GM13976 (cell line): Measurements from ENCODE around the gene XAF1.

Experiments
- DNase-seq: peaks from one replicate; pipeline ENCODE4 v3.0.0; 2012; ENCODE audit warnings: low spot score
- CTCF ChIP-seq: IDR thresholded peaks from 2 replicates; pipeline ENCODE4 v1.5.1; 2012; ENCODE audit warnings: borderline replicate concordance, mild to moderate bottlenecking; ENCODE audit not compliant: insufficient read depth; ENCODE audit errors: extremely low read depth, missing control alignments, control extremely low read depth
- in situ Hi-C: fragments of 300-500 bp; cut with MboI; formaldehyde crosslinking; loops from one replicate; pipeline ENCODE4 v1.12.0; 2022; ENCODE audit warnings: low sequenced_read_pairs, mixed read lengths, inconsistent platforms; ENCODE audit not compliant: unreplicated experiment

The XAF1 gene

DNA sequence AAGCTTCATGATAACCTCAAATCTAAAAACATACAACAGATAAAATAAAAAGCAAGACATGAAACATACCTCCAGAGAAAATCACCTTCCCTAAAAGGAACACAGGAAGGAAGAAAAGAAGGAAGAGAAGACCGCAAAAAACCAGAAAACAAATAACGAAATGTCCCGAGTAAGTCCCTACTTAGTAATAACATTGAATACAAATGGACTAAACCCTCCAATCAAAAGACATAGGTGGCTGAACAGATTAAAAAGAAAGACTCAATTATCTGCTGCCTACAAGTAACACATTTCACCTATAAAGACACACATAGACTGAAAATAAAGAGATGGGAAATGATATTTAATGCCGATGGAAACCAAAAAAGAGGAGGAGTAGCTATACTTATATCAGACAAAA lies 26.4 kb downstream of the XAF1 start:
- no peak for TF ChIP-seq CTCF
- in situ Hi-C loops, result no loop called here

DNA sequence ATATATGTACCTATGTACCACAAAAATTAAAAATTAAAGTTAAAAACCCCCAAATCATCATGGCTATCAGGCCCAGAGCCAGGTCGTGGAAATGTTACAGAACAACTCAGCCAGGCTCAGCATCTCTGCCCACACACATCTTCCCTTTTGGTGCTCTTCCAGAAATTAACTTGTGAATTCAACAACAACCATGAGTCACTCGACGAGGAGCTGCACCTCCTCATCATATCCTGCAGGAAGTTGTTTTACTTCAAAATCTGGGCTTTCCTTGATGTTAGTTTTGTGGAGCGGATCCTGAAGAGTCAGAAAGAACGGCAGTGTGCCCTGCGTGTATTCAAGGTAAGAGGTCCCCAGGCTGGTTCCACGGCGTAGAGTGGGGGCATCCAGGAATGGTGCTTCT lies 30.8 kb downstream of the XAF1 start:
- no peak for DNase-seq
- TF ChIP-seq CTCF, result no peak
- in situ Hi-C loops, result no loop called here

More for the DNA sequence above, 26.4 kb downstream of the XAF1 start:
- no peak for DNase-seq

DNA sequence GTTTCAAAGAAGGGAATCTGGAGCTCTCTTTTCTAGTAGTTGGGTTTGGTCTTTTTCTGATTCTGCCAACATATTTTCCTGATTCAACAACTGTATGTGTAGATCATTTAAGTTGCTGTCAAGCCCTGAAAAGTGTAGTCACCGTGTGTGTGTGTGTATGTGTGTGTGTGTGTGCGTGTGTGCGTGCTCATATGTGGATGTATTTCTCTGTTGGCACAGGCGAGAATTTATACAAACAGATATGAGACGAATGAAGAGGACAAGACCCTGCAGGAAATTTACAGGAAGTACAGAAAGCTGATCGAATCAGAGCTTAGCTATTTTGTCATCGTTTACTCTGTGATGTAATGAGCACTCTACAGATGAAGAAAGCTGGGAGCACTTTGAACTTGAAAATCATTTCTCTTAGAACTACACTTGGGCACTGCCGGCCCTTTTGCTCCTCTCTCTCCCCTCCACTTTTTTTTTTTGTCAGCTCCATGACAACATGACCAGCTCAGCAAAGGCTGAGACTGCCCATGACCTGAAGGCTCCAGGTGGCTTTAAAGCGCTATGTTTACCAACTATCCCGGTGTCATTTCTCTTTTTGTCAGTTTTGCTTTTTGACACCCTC lies 31.3 kb downstream of the XAF1 start:
- no peak for DNase-seq
- in situ Hi-C loops, result no loop called here
- no peak for TF ChIP-seq CTCF

- in situ Hi-C loops, result no loop called here
- no peak for TF ChIP-seq CTCF
Observed at GRCh38 chr17:6789146-6789545, 33.3 kb downstream of the XAF1 start.

GRCh38 chr17:6793748-6794493 lies 38.1 kb downstream of the XAF1 start:
- no peak for TF ChIP-seq CTCF
- in situ Hi-C loops, result no loop called here
- no peak for DNase-seq

More at GRCh38 chr17:6789146-6789545, 33.3 kb downstream of the XAF1 start:
- DNase-seq, result no peak

GRCh38 chr17:6796017-6796886 lies 40.4 kb downstream of the XAF1 start:
- DNase-seq, result no peak
- in situ Hi-C loops, result no loop called here
- TF ChIP-seq CTCF, result no peak
